Panc1 (cell line): ENCODE data around the gene ZNF239. TPM values are rescaled to one million over a fixed set of nuclear protein-coding genes. Genes with fewer than 3 reads are reported as not detected.

Experiments used
- ATAC-seq: fragments of 200-7000 bp; cut with Tn5 transposase; 2 replicates; pipeline ENCODE4 v1.9.1; 2020; ENCODE audit warnings: mild to moderate bottlenecking, moderate library complexity
- BruUV-seq: library from RNA; stranded (reverse); fragments of 400-500 nt; replicated peaks from 2 replicates; lab custom pipeline; 2021; lab: Mats Ljungman, UMichigan
- CTCF ChIA-PET: fragments of 300-600 bp; sonication (Branson Sonifier 250); formaldehyde crosslinking; loops from one replicate; lab custom pipeline; 2022; ENCODE audit warnings: antibody characterized with exemption; lab: Charles Lee
- POLR2A ChIA-PET: fragments of 300-600 bp; sonication (Branson Sonifier 250); formaldehyde crosslinking; loops from one replicate; lab custom pipeline; 2022; ENCODE audit warnings: antibody characterized with exemption; lab: Charles Lee
- DNase-seq: peaks from one replicate; pipeline ENCODE4 v3.0.0-alpha.2; 2010; ENCODE audit warnings: low read depth, low spot score
- H3K27ac ChIP-seq: 2 replicates; pipeline ENCODE4 v1.5.1; 2011; ENCODE audit warnings: mild to moderate bottlenecking, low read length, inconsistent platforms
- H3K27me3 ChIP-seq: fragments of 200-500 bp; sonication (Bioruptor generic); 2 replicates; pipeline ENCODE4 v1.6.0; 2014; ENCODE audit warnings: low read length, inconsistent platforms; ENCODE audit not compliant: control insufficient read depth, insufficient read depth
- H3K36me3 ChIP-seq: fragments of 200-500 bp; sonication (Bioruptor generic); 2 replicates; pipeline ENCODE4 v1.5.1; 2014; ENCODE audit warnings: inconsistent platforms, mild to moderate bottlenecking, low read length, moderate library complexity; ENCODE audit not compliant: control insufficient read depth, insufficient read depth
- H3K4me1 ChIP-seq: 2 replicates; pipeline ENCODE4 v1.5.1; 2011; ENCODE audit warnings: inconsistent platforms, mild to moderate bottlenecking, low read length, moderate library complexity; ENCODE audit not compliant: control insufficient read depth, insufficient read depth
- H3K4me3 ChIP-seq, 2 experiments: 2 replicates each; pipeline ENCODE4 v1.5.1; 2011 to 2012; ENCODE audit warnings: low read depth in 2 of 2, low read length in 2 of 2, mild to moderate bottlenecking in 2 of 2, inconsistent platforms in 1 of 2, moderate library complexity in 1 of 2
- H3K9me3 ChIP-seq: fragments of 200-500 bp; sonication (Bioruptor generic); 2 replicates; pipeline ENCODE4 v1.5.1; 2014; ENCODE audit warnings: low read depth, mild to moderate bottlenecking, inconsistent platforms, low read length, moderate library complexity; ENCODE audit not compliant: control insufficient read depth, insufficient read depth
- CTCF ChIP-seq: fragments of 450-650 bp; IDR thresholded peaks from 2 replicates; pipeline ENCODE4 v1.5.1; 2017; ENCODE audit warnings: mild to moderate bottlenecking
- POLR2AphosphoS5 ChIP-seq: IDR thresholded peaks from 2 replicates; pipeline ENCODE4 v1.6.1; 2012; ENCODE audit warnings: mild to moderate bottlenecking, low read depth, low read length, moderate library complexity
- REST ChIP-seq, 2 experiments: IDR thresholded peaks; 2 replicates each; pipeline ENCODE4 v1.6.1; 2011 to 2012; ENCODE audit warnings: low read depth in 2 of 2, control low read depth in 1 of 2, low read length in 1 of 2, mild to moderate bottlenecking in 1 of 2, moderate library complexity in 1 of 2; ENCODE audit not compliant: insufficient read depth in 1 of 2
- SIN3A ChIP-seq: IDR thresholded peaks from 2 replicates; pipeline ENCODE4 v1.6.1; 2012; ENCODE audit warnings: low read depth, mild to moderate bottlenecking, low read length, moderate library complexity, borderline replicate concordance; ENCODE audit not compliant: insufficient read depth
- TCF7L2 ChIP-seq: IDR thresholded peaks from 2 replicates; pipeline ENCODE4 v1.6.1; 2011; ENCODE audit warnings: mild to moderate bottlenecking, low read depth, low read length, inconsistent platforms
- in situ Hi-C: cut with HindIII; loops from 2 replicates; pipeline ENCODE4 v1.10.0; 2016; ENCODE audit warnings: low sequenced_read_pairs, low pct_unique_long_range_greater_than_20kb
- intact Hi-C: fragments of 100-400 bp; cut with micrococcal nuclease; formaldehyde crosslinking; loops from one replicate; pipeline ENCODE4 v1.10.0; 2022; ENCODE audit not compliant: unreplicated experiment
- total RNA-seq: library from RNA; stranded (reverse); gene quantifications from one replicate; pipeline ENCODE4 v1.2.1, GENCODE V29; 2021; ENCODE audit not compliant: unreplicated experiment

Gene ZNF239
- total RNA-seq, 1 experiment from 2014 or later = 18.5 TPM

- CTCF ChIA-PET = no interaction called here
- no TSS peak for BruUV-seq
Measured at GRCh38 chr10:43574906-43575305, 490 bp upstream of the ZNF239 start.

More at GRCh38 chr10:43574906-43575305, 490 bp upstream of the ZNF239 start:
- in situ Hi-C loops = loop anchor here (5.0 kb wide), 1 partner anchor 67 kb away; no protein-coding TSS in a partner anchor
- H3K36me3 ChIP-seq = peaks cover 6% of the 10 kb centered on the region; the same call in 1 of the 2 replicates
- DNase-seq = no peak
- H3K4me1 ChIP-seq = peaks cover 7% of the 10 kb centered on the region; the same call in 1 of the 2 replicates
- POLR2A ChIA-PET = interaction anchor here (1.1 kb wide), 1 partner anchor 20 kb away, joined by 4 read pairs; no protein-coding TSS in a partner anchor
- H3K4me3 ChIP-seq = peak overlapping the region; percentile 62 to 82
- H3K27ac ChIP-seq = peak overlapping the region; percentile 88
- H3K9me3 ChIP-seq = peaks cover 23% of the 10 kb centered on the region; the same call in 1 of the 2 replicates
- H3K27me3 ChIP-seq = no peaks in the 10 kb centered on the region
- ATAC-seq = 0 out of 2 replicates have a peak, but pooled peaks have one; percentile 33
- TF ChIP-seq REST (IDR thresholded peaks at IDR 0.05; ENCODE audit: insufficient read depth in 1 of 2, low read depth in 2 of 2, low read length in 1 of 2) = no peak
- TF ChIP-seq TCF7L2 = no peak
- TF ChIP-seq SIN3A = no peak
- TF ChIP-seq POLR2AphosphoS5 = no peak
- no peak for TF ChIP-seq CTCF
- intact Hi-C loops = no loop called here
